ENCODE measurements around the gene UNC79.

The UNC79 gene

GRCh38 chr14:93426750-93427149 is 4.0 kb upstream of the UNC79 start:
- TF ChIP-seq, protein P1, sequence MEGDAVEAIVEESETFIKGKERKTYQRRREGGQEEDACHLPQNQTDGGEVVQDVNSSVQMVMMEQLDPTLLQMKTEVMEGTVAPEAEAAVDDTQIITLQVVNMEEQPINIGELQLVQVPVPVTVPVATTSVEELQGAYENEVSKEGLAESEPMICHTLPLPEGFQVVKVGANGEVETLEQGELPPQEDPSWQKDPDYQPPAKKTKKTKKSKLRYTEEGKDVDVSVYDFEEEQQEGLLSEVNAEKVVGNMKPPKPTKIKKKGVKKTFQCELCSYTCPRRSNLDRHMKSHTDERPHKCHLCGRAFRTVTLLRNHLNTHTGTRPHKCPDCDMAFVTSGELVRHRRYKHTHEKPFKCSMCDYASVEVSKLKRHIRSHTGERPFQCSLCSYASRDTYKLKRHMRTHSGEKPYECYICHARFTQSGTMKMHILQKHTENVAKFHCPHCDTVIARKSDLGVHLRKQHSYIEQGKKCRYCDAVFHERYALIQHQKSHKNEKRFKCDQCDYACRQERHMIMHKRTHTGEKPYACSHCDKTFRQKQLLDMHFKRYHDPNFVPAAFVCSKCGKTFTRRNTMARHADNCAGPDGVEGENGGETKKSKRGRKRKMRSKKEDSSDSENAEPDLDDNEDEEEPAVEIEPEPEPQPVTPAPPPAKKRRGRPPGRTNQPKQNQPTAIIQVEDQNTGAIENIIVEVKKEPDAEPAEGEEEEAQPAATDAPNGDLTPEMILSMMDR (IDR thresholded peaks at IDR 0.05), result no peak

DNA sequence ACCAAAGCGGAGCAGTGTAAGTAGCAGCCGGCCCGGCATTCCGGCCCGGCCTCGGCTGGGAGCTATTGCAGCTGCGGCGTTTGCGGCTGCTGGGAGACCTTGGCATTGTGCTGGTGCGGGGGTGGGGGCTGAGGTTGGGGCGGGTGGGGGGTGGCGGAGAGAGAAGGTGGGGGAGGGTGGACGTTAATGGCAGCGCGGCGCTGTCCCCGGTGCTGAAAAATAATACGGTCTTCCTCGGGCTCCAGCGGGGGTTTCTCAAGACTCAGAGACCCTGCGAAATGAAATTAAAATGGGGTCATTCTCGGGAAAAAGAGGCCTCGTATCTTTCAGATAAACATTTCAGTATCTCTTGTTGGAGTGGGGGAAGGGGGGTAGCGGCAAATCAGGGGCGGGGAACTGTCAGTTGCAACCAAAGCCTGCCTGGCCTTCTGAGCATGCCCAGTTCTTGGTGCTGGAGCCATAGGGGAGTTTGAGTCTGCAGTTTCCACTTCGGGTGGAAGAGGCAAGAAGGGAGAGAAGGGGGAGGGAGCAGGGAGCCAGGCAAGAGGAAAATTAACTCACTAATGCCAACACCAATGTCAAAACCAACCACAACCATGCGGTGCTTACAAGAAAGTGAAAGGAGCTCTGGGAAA is 414 bp downstream of the UNC79 start:
- TF ChIP-seq, protein P1 (IDR thresholded peaks at IDR 0.05), result no peak

DNA sequence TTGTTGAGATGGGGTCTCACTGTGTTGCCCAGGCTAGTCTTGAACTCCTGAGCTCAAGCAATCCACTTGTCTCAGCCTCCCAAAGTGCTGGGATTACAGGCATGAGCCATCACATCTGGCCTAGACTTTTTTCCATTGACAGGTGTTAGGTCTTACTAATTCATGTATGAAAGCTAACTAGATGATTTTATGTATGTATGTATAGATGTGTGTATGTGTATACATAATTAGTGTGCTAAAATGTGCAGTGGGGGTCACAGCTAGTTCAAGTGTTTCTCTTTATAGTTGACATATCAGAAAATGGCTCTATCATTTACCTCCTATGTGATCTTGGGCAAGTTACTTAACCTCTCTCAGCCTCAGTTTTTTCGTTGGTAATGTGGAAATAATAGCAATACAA is 23.5 kb downstream of the UNC79 start:
- TF ChIP-seq, protein P1 (IDR thresholded peaks at IDR 0.05), result no peak

GRCh38 chr14:93456356-93456755 is 25.6 kb downstream of the UNC79 start:
- TF ChIP-seq, protein P1 (IDR thresholded peaks at IDR 0.05), result no peak

DNA sequence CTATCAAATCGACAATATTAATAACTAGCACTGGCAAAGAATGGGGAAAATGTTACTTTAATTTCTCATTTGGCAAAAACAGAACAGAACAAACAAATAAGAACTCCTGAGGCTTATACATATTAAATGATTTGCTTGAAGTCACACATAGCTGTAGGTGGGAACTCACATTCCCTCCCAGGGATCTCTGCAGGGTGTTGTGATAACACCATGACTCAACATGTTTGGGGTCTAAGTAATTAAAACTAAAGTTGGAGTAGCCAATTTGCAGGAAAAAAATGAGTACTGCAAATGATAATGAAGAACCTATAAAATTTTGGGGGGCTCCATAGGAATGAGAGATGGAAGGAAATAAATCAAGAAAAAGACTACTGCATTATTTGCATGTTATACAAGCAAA is 27.5 kb downstream of the UNC79 start:
- TF ChIP-seq, protein P1 (IDR thresholded peaks at IDR 0.05), result no peak

DNA sequence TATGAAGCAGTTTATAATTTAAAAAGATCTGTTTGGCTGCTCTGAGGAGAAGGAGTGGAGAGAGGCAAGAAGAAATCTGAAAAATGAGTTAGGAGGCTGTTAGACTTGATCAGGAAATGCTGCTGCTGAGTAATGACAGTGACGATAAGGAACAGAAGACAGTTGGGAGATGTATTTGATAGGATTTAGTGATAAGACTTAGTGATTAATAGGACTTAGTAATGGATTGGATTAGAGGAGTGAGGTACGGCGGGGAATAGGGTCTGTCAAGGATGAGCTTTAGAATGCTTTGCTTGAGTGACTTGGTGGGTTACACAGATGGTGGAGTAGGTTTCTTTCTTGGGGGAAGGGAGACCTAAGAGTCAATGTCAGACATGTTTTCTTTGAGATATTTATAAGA is 31.7 kb downstream of the UNC79 start:
- TF ChIP-seq, protein P1 (IDR thresholded peaks at IDR 0.05), result no peak

GRCh38 chr14:93464271-93464670 is 33.5 kb downstream of the UNC79 start:
- TF ChIP-seq, protein P1 (IDR thresholded peaks at IDR 0.05), result no peak

DNA sequence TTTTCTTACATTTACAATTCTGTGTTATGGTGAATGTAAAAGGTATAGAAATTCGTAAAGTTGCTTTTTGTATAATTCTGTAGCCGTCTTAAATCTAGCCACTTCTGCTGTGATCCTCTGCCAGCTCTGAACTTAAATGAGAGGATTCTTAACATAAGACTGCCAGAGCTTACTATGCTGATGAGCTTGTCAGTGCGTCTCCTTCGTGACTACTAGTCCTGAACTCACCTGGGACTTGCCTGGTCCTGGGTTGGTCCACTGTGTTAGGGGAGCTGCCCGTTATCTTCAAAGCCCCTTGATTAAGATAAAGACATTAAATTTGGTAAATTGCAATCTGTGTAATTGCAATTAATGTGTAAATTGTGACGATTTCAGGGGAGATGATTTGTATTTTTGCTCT is 44.7 kb downstream of the UNC79 start:
- TF ChIP-seq, protein P1 (IDR thresholded peaks at IDR 0.05), result no peak
